GM12873 (cell line): Measurements from ENCODE around the gene AK5.

Source experiments
- TF ChIP-seq, protein P1 (sequence below): IDR thresholded peaks from 2 replicates; pipeline ENCODE4 v1.5.1; 2012; ENCODE audit warnings: low read depth, mild to moderate bottlenecking, moderate library complexity, low read length, control low read depth; ENCODE audit not compliant: insufficient read depth; ENCODE audit errors: missing control alignments

AK5 gene

GRCh38 chr1:77250126-77250525 lies 31.7 kb upstream of the AK5 start:
- TF ChIP-seq, protein P1, sequence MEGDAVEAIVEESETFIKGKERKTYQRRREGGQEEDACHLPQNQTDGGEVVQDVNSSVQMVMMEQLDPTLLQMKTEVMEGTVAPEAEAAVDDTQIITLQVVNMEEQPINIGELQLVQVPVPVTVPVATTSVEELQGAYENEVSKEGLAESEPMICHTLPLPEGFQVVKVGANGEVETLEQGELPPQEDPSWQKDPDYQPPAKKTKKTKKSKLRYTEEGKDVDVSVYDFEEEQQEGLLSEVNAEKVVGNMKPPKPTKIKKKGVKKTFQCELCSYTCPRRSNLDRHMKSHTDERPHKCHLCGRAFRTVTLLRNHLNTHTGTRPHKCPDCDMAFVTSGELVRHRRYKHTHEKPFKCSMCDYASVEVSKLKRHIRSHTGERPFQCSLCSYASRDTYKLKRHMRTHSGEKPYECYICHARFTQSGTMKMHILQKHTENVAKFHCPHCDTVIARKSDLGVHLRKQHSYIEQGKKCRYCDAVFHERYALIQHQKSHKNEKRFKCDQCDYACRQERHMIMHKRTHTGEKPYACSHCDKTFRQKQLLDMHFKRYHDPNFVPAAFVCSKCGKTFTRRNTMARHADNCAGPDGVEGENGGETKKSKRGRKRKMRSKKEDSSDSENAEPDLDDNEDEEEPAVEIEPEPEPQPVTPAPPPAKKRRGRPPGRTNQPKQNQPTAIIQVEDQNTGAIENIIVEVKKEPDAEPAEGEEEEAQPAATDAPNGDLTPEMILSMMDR: no peak

DNA sequence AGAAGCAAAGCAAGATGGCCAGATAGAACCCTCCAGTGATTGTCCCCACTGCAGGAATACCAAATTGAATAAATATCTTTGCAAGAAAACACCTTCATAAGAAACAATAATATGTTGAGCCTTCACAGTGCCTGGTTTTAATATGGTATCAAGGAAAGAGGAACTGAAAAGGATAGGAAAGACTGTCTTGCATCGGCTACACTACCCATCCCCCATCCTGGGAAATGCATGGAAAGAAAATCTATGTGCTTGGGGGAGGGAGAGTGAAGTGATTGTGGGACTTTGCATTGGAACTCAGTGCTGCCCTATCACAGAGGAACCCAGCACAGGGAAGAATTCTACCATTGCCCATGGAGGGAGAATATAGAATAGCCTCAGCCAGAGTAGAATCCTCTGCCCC lies 28.6 kb upstream of the AK5 start:
- TF ChIP-seq, protein P1: no peak

DNA sequence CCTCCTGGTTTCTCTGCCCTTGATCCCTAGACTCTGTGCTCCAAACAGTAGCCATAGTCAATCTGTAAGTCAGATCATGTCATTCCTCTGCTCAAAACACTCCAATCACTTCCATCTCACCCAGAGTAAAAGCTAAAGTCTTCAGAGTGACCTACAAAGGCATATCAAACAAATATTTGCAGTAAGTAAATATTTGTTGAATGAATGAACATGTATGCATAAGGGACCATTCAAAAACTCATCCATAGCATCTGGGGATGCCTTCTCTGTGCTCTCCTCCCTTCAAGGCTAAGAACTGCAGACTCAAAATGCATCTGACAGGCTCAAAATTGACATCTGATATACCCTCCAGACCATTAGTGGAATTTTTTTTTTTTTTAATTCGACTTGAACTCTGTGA lies 18.1 kb upstream of the AK5 start:
- TF ChIP-seq, protein P1: no peak

DNA sequence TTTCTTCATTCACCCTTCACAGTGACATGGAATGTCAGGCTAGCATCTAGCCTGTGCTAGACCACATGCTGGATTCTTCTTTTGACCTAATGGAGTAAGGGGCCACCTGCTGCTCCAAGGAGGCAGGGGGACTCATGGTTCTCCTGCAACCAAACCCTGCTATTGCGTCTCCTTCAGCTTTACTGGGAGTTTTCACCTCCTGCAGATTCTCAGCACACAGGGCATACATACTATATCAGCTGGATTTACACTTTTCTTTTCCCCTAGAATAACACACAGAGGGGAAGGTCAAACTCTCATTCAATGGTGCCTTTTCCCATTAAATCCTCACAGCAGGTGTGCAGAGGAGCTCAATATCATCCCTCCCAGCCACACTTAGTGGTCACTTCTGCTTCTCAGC lies 16.6 kb upstream of the AK5 start:
- TF ChIP-seq, protein P1: no peak

GRCh38 chr1:77267035-77267434 lies 14.8 kb upstream of the AK5 start:
- TF ChIP-seq, protein P1: no peak

GRCh38 chr1:77271852-77272580 lies 9.8 kb upstream of the AK5 start:
- TF ChIP-seq, protein P1: no peak

- TF ChIP-seq, protein P1: no peak
Measured at GRCh38 chr1:77273891-77274290, 7.9 kb upstream of the AK5 start.

- TF ChIP-seq, protein P1: no peak
Measured at GRCh38 chr1:77275194-77275593, 6.6 kb upstream of the AK5 start.
